Panc1 (cell line): ENCODE measurements around the gene KCNE5. TPM values are rescaled to one million over a fixed set of nuclear protein-coding genes. Genes with fewer than 3 reads are reported as not detected.

Experiments
- ATAC-seq: fragments of 200-7000 bp; cut with Tn5 transposase; 2 replicates; pipeline ENCODE4 v1.9.1; 2020; ENCODE audit warnings: mild to moderate bottlenecking, moderate library complexity
- BruUV-seq: library from RNA; stranded (reverse); fragments of 400-500 nt; replicated peaks from 2 replicates; lab custom pipeline; 2021; lab: Mats Ljungman, UMichigan
- CTCF ChIA-PET: fragments of 300-600 bp; sonication (Branson Sonifier 250); formaldehyde crosslinking; loops from one replicate; lab custom pipeline; 2022; ENCODE audit warnings: antibody characterized with exemption; lab: Charles Lee
- POLR2A ChIA-PET: fragments of 300-600 bp; sonication (Branson Sonifier 250); formaldehyde crosslinking; loops from one replicate; lab custom pipeline; 2022; ENCODE audit warnings: antibody characterized with exemption; lab: Charles Lee
- DNase-seq: peaks from one replicate; pipeline ENCODE4 v3.0.0-alpha.2; 2010; ENCODE audit warnings: low read depth, low spot score
- H3K27ac ChIP-seq: 2 replicates; pipeline ENCODE4 v1.5.1; 2011; ENCODE audit warnings: mild to moderate bottlenecking, low read length, inconsistent platforms
- H3K27me3 ChIP-seq: fragments of 200-500 bp; sonication (Bioruptor generic); 2 replicates; pipeline ENCODE4 v1.6.0; 2014; ENCODE audit warnings: low read length, inconsistent platforms; ENCODE audit not compliant: control insufficient read depth, insufficient read depth
- H3K36me3 ChIP-seq: fragments of 200-500 bp; sonication (Bioruptor generic); 2 replicates; pipeline ENCODE4 v1.5.1; 2014; ENCODE audit warnings: inconsistent platforms, mild to moderate bottlenecking, low read length, moderate library complexity; ENCODE audit not compliant: control insufficient read depth, insufficient read depth
- H3K4me1 ChIP-seq: 2 replicates; pipeline ENCODE4 v1.5.1; 2011; ENCODE audit warnings: inconsistent platforms, mild to moderate bottlenecking, low read length, moderate library complexity; ENCODE audit not compliant: control insufficient read depth, insufficient read depth
- H3K4me3 ChIP-seq, 2 experiments: 2 replicates each; pipeline ENCODE4 v1.5.1; 2011 to 2012; ENCODE audit warnings: low read depth in 2 of 2, low read length in 2 of 2, mild to moderate bottlenecking in 2 of 2, inconsistent platforms in 1 of 2, moderate library complexity in 1 of 2
- H3K9me3 ChIP-seq: fragments of 200-500 bp; sonication (Bioruptor generic); 2 replicates; pipeline ENCODE4 v1.5.1; 2014; ENCODE audit warnings: low read depth, mild to moderate bottlenecking, inconsistent platforms, low read length, moderate library complexity; ENCODE audit not compliant: control insufficient read depth, insufficient read depth
- CTCF ChIP-seq: fragments of 450-650 bp; IDR thresholded peaks from 2 replicates; pipeline ENCODE4 v1.5.1; 2017; ENCODE audit warnings: mild to moderate bottlenecking
- POLR2AphosphoS5 ChIP-seq: IDR thresholded peaks from 2 replicates; pipeline ENCODE4 v1.6.1; 2012; ENCODE audit warnings: mild to moderate bottlenecking, low read depth, low read length, moderate library complexity
- REST ChIP-seq, 2 experiments: IDR thresholded peaks; 2 replicates each; pipeline ENCODE4 v1.6.1; 2011 to 2012; ENCODE audit warnings: low read depth in 2 of 2, control low read depth in 1 of 2, low read length in 1 of 2, mild to moderate bottlenecking in 1 of 2, moderate library complexity in 1 of 2; ENCODE audit not compliant: insufficient read depth in 1 of 2
- SIN3A ChIP-seq: IDR thresholded peaks from 2 replicates; pipeline ENCODE4 v1.6.1; 2012; ENCODE audit warnings: low read depth, mild to moderate bottlenecking, low read length, moderate library complexity, borderline replicate concordance; ENCODE audit not compliant: insufficient read depth
- TCF7L2 ChIP-seq: IDR thresholded peaks from 2 replicates; pipeline ENCODE4 v1.6.1; 2011; ENCODE audit warnings: mild to moderate bottlenecking, low read depth, low read length, inconsistent platforms
- in situ Hi-C: cut with HindIII; loops from 2 replicates; pipeline ENCODE4 v1.10.0; 2016; ENCODE audit warnings: low sequenced_read_pairs, low pct_unique_long_range_greater_than_20kb
- intact Hi-C: fragments of 100-400 bp; cut with micrococcal nuclease; formaldehyde crosslinking; loops from one replicate; pipeline ENCODE4 v1.10.0; 2022; ENCODE audit not compliant: unreplicated experiment
- total RNA-seq: library from RNA; stranded (reverse); gene quantifications from one replicate; pipeline ENCODE4 v1.2.1, GENCODE V29; 2021; ENCODE audit not compliant: unreplicated experiment

KCNE5 gene
- total RNA-seq, 1 experiment from 2014 or later, result 0.13 TPM

GRCh38 chrX:109667986-109668385 is 43.0 kb upstream of the KCNE5 start:
- no peaks in the 10 kb centered on the region for H3K4me1 ChIP-seq
- no peak overlapping the region for H3K4me3 ChIP-seq
- no peak for ATAC-seq
- intact Hi-C loops, result no loop called here
- BruUV-seq, result no TSS peak
- ChIA-PET CTCF (no interaction called here), POLR2A (no interaction called here)
- no peak overlapping the region for H3K27ac ChIP-seq
- no peaks in the 10 kb centered on the region for H3K27me3 ChIP-seq
- H3K36me3 ChIP-seq, result no peaks in the 10 kb centered on the region; the same call in 1 of the 2 replicates
- H3K9me3 ChIP-seq, result no peaks in the 10 kb centered on the region
- in situ Hi-C loops, result no loop called here
- TF ChIP-seq SIN3A (no peak), CTCF (no peak), POLR2AphosphoS5 (no peak), REST (IDR thresholded peaks at IDR 0.05; ENCODE audit: insufficient read depth in 1 of 2, low read depth in 2 of 2, low read length in 1 of 2) (no peak), TCF7L2 (no peak)
- DNase-seq, result no peak

- ATAC-seq (no peak), DNase-seq (no peak)
- intact Hi-C loops (no loop called here), in situ Hi-C loops (no loop called here)
- Histone ChIP-seq H3K36me3 (peaks cover 2% of the 10 kb centered on the region; the same call in 1 of the 2 replicates), H3K27ac (no peak overlapping the region), H3K4me1 (no peaks in the 10 kb centered on the region), H3K4me3 (no peak overlapping the region), H3K27me3 (no peaks in the 10 kb centered on the region), H3K9me3 (no peaks in the 10 kb centered on the region)
- TF ChIP-seq CTCF, result no peak
- TF ChIP-seq TCF7L2, result no peak
- TF ChIP-seq SIN3A, result no peak
- TF ChIP-seq REST (IDR thresholded peaks at IDR 0.05; ENCODE audit: insufficient read depth in 1 of 2, low read depth in 2 of 2, low read length in 1 of 2), result no peak
- no peak for TF ChIP-seq POLR2AphosphoS5
- CTCF ChIA-PET, result no interaction called here
- POLR2A ChIA-PET, result no interaction called here
- BruUV-seq, result no TSS peak
Observed at GRCh38 chrX:109660435-109661143, 35.6 kb upstream of the KCNE5 start.
